Ascending aorta (tissue), 2 donors: ENCODE data around the gene ANP32A. TPM values are rescaled to one million over a fixed set of nuclear protein-coding genes. Genes with fewer than 3 reads are reported as not detected.

Source experiments
- DNase-seq, 2 donors: peaks; one replicate each; pipeline ENCODE4 v3.0.0-alpha.2; 2019; ENCODE audit warnings: low spot score in 2 of 2
- H3K27ac ChIP-seq, 2 donors: fragments of 200-600 bp; sonication (generic); one replicate each; pipeline ENCODE4 v1.5.1; 2016 to 2017; ENCODE audit warnings: mild to moderate bottlenecking in 1 of 2
- H3K27me3 ChIP-seq: fragments of 200-600 bp; sonication (generic); one replicate; pipeline ENCODE4 v1.5.1; 2017
- H3K36me3 ChIP-seq, 2 donors: fragments of 200-600 bp; sonication (generic); one replicate each; pipeline ENCODE4 v1.5.1; 2016
- H3K4me1 ChIP-seq, 2 donors: fragments of 200-600 bp; sonication (generic); one replicate each; pipeline ENCODE4 v1.5.1; 2016 to 2017; ENCODE audit warnings: mild to moderate bottlenecking in 1 of 2
- H3K4me3 ChIP-seq, 2 donors: fragments of 200-600 bp; sonication (generic); one replicate each; pipeline ENCODE4 v1.5.1; 2016 to 2017; ENCODE audit warnings: mild to moderate bottlenecking in 1 of 2
- H3K9me3 ChIP-seq, 2 donors: fragments of 200-600 bp; sonication (generic); one replicate each; pipeline ENCODE4 v1.5.1; 2016
- intact Hi-C: fragments of 100-400 bp; cut with DNase I; formaldehyde crosslinking; loops from one replicate; pipeline ENCODE4 v1.15.1; 2023
- total RNA-seq: library from RNA; depleted of rRNA; stranded (reverse); fragments of >200 nt; gene quantifications from one replicate; pipeline ENCODE4 v1.1.0, GENCODE V29; 2016
- TF ChIP-seq, protein P1 (sequence below), 3 experiments: fragments of 200-600 bp in 2 of 3; fragments of 450-650 bp in 1 of 3; sonication (generic) in 2 of 3; IDR thresholded peaks; one replicate each; pipeline ENCODE4 v1.5.1; 2016 to 2019; ENCODE audit warnings: antibody characterized with exemption in 3 of 3, mild to moderate bottlenecking in 1 of 3, moderate library complexity in 1 of 3

The ANP32A gene
- total RNA-seq, 1 donor from 2014 or later, result 19.2 TPM

DNA sequence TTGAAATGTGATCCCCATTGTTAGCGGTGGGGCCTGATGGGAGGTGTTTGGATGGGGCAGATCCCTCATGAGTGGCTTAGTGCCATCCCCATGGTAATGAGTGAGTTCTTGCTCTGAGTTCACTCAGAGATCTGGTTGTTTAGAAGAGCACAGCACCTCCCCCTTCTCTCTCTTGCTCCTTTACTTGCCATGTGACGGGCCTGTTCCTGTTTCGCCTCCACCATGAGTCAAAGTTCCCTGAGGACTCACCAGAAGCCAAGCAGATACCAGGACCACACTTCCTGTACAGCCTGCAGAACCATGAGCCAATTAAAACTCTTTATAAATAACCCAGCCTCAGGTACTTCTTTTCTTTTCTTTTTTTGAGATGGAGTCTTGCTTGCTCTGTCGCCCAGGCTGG is 46.6 kb downstream of the ANP32A start:
- Histone ChIP-seq H3K4me3 (no peak overlapping the region), H3K27me3 (no peaks in the 10 kb centered on the region), H3K9me3 (no peaks in the 10 kb centered on the region), H3K4me1 (peaks cover 3 to 26% of the 10 kb centered on the region in 2 donors), H3K36me3 (peaks cover 0 to 8% of the 10 kb centered on the region in 2 donors), H3K27ac (peak overlapping the region in 1 of 2 donors; percentile 82)
- TF ChIP-seq, protein P1, sequence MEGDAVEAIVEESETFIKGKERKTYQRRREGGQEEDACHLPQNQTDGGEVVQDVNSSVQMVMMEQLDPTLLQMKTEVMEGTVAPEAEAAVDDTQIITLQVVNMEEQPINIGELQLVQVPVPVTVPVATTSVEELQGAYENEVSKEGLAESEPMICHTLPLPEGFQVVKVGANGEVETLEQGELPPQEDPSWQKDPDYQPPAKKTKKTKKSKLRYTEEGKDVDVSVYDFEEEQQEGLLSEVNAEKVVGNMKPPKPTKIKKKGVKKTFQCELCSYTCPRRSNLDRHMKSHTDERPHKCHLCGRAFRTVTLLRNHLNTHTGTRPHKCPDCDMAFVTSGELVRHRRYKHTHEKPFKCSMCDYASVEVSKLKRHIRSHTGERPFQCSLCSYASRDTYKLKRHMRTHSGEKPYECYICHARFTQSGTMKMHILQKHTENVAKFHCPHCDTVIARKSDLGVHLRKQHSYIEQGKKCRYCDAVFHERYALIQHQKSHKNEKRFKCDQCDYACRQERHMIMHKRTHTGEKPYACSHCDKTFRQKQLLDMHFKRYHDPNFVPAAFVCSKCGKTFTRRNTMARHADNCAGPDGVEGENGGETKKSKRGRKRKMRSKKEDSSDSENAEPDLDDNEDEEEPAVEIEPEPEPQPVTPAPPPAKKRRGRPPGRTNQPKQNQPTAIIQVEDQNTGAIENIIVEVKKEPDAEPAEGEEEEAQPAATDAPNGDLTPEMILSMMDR (IDR thresholded peaks at IDR 0.05), result no peak
- intact Hi-C loops, result loop anchor here (2.0 kb wide), 1 partner anchor 45 kb away; no protein-coding TSS in a partner anchor
- no peak for DNase-seq

DNA sequence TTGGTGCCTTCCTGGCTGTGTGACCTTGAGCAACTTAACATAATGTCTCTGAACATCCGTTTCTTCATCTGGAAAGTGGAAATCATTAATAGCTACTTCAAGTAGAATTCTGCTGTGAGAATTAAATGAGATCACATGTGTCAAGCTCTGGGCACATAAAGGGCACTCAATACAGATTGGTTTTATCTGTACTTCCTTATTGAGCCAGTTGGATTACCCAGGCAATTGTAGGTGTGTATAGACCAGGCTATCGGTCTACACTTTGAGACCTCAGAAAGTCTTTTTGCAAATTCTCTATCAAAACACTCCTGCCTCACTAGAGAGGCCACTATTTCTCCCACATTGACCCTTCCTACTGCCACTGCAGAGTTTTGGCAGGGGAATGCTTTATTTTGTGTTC is 47.7 kb downstream of the ANP32A start:
- H3K4me1 ChIP-seq, result peaks cover 3 to 26% of the 10 kb centered on the region in 2 donors
- TF ChIP-seq, protein P1 (IDR thresholded peaks at IDR 0.05), result no peak
- no peak for DNase-seq
- H3K9me3 ChIP-seq, result no peaks in the 10 kb centered on the region
- no peaks in the 10 kb centered on the region for H3K36me3 ChIP-seq
- intact Hi-C loops, result no loop called here
- H3K27ac ChIP-seq, result no peak overlapping the region
- no peaks in the 10 kb centered on the region for H3K27me3 ChIP-seq
- no peak overlapping the region for H3K4me3 ChIP-seq

- intact Hi-C loops, result no loop called here
- TF ChIP-seq, protein P1 (IDR thresholded peaks at IDR 0.05), result no peak
- Histone ChIP-seq H3K36me3 (no peaks in the 10 kb centered on the region), H3K9me3 (no peaks in the 10 kb centered on the region), H3K27ac (no peak overlapping the region), H3K27me3 (no peaks in the 10 kb centered on the region), H3K4me3 (no peak overlapping the region), H3K4me1 (peaks cover 0 to 7% of the 10 kb centered on the region in 2 donors)
- no peak for DNase-seq
These were observed 50.5 kb downstream of the ANP32A start for GRCh38 chr15:68770216-68770615.

- Histone ChIP-seq H3K27me3 (no peaks in the 10 kb centered on the region), H3K4me3 (no peak overlapping the region), H3K4me1 (peaks cover 0 to 2% of the 10 kb centered on the region in 2 donors), H3K36me3 (no peaks in the 10 kb centered on the region), H3K9me3 (no peaks in the 10 kb centered on the region), H3K27ac (no peak overlapping the region)
- intact Hi-C loops, result no loop called here
- TF ChIP-seq, protein P1 (IDR thresholded peaks at IDR 0.05), result no peak
- no peak for DNase-seq
These were observed 51.0 kb downstream of the ANP32A start for GRCh38 chr15:68769702-68770101.

DNA sequence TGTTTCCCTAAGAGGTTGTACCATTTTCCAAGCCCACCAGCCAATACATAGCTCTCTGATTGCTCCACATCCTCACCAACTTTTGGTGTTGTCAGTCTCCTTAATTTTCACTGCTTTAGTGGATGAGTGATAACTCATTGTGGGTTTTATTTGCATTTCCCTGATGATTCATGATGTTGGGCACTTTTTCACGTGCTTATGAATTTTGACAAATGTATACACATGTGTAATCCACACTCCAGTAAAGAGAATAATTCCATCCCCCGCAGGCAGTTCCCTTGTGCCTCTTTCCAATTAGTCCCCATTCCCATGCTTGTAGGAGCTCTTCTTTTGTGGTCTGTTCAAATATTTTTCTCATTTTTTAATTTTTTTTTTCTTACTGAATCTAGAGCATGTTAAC is 52.4 kb downstream of the ANP32A start:
- H3K4me1 ChIP-seq, result no peaks in the 10 kb centered on the region
- TF ChIP-seq, protein P1 (IDR thresholded peaks at IDR 0.05), result no peak
- no peak for DNase-seq
- no peak overlapping the region for H3K27ac ChIP-seq
- no peaks in the 10 kb centered on the region for H3K9me3 ChIP-seq
- H3K4me3 ChIP-seq, result no peak overlapping the region
- H3K36me3 ChIP-seq, result no peaks in the 10 kb centered on the region
- no peaks in the 10 kb centered on the region for H3K27me3 ChIP-seq
- intact Hi-C loops, result no loop called here

GRCh38 chr15:68767833-68768232 is 52.9 kb downstream of the ANP32A start:
- no peaks in the 10 kb centered on the region for H3K27me3 ChIP-seq
- H3K9me3 ChIP-seq, result no peaks in the 10 kb centered on the region
- TF ChIP-seq, protein P1 (IDR thresholded peaks at IDR 0.05), result no peak
- intact Hi-C loops, result no loop called here
- DNase-seq, result no peak
- no peak overlapping the region for H3K4me3 ChIP-seq
- no peaks in the 10 kb centered on the region for H3K36me3 ChIP-seq
- H3K4me1 ChIP-seq, result no peaks in the 10 kb centered on the region
- no peak overlapping the region for H3K27ac ChIP-seq
